ENCODE measurements around the gene AP3S2. TPM values are rescaled to one million over a fixed set of nuclear protein-coding genes. Genes with fewer than 3 reads are reported as not detected.

AP3S2 gene
- total and polyA plus RNA-seq, 8 donors = 8.4 to 90.4 (median 24.0) TPM

- Histone ChIP-seq H3K4me3 (no peak overlapping the region), H3K4me1 (peaks cover 0 to 8% (median 3%) of the 10 kb centered on the region in 4 donors), H3K36me3 (peaks cover 0 to 43% (median 9%) of the 10 kb centered on the region in 4 donors), H3K9me3 (no peaks in the 10 kb centered on the region), H3K27ac (no peak overlapping the region), H3K27me3 (peaks cover 0 to 16% (median 0%) of the 10 kb centered on the region in 3 donors)
- 85 to 94% (median 86%) methylated on average over 13 to 24 of the region's 24 CpGs for WGBS, 5 donors
- no peak for DNase-seq
- intact Hi-C loops (cut with DNase I; ENCODE audit: low total_unique reads) = no loop called here
- TF ChIP-seq POLR2AphosphoS5 (IDR thresholded peaks at IDR 0.05) = no peak
- TF ChIP-seq, protein P1, sequence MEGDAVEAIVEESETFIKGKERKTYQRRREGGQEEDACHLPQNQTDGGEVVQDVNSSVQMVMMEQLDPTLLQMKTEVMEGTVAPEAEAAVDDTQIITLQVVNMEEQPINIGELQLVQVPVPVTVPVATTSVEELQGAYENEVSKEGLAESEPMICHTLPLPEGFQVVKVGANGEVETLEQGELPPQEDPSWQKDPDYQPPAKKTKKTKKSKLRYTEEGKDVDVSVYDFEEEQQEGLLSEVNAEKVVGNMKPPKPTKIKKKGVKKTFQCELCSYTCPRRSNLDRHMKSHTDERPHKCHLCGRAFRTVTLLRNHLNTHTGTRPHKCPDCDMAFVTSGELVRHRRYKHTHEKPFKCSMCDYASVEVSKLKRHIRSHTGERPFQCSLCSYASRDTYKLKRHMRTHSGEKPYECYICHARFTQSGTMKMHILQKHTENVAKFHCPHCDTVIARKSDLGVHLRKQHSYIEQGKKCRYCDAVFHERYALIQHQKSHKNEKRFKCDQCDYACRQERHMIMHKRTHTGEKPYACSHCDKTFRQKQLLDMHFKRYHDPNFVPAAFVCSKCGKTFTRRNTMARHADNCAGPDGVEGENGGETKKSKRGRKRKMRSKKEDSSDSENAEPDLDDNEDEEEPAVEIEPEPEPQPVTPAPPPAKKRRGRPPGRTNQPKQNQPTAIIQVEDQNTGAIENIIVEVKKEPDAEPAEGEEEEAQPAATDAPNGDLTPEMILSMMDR (IDR thresholded peaks at IDR 0.05) = no peak
- no peak for TF ChIP-seq POLR2A (IDR thresholded peaks at IDR 0.05)
- no peak for TF ChIP-seq EP300 (IDR thresholded peaks at IDR 0.05)
Measured at GRCh38 chr15:89802986-89803824, 90.6 kb downstream of the AP3S2 start.

- TF ChIP-seq POLR2AphosphoS5 (IDR thresholded peaks at IDR 0.05) (no peak), POLR2A (IDR thresholded peaks at IDR 0.05) (no peak), EP300 (IDR thresholded peaks at IDR 0.05) (no peak)
- TF ChIP-seq, protein P1 (IDR thresholded peaks at IDR 0.05) = no peak
- intact Hi-C loops (cut with DNase I; ENCODE audit: low total_unique reads) = no loop called here
- H3K27me3 ChIP-seq = peaks cover 0 to 16% (median 0%) of the 10 kb centered on the region in 3 donors
- no peaks in the 10 kb centered on the region for H3K9me3 ChIP-seq
- no peak overlapping the region for H3K27ac ChIP-seq
- no peak overlapping the region for H3K4me3 ChIP-seq
- DNase-seq = peak in 1 of 2 donors; percentile 50
- WGBS, 5 donors = 49 to 71% (median 60%) methylated on average over 15 to 16 of the region's 16 CpGs
- H3K4me1 ChIP-seq = peaks cover 0 to 8% (median 3%) of the 10 kb centered on the region in 4 donors
- peaks cover 0 to 49% (median 12%) of the 10 kb centered on the region in 4 donors for H3K36me3 ChIP-seq
Measured at GRCh38 chr15:89802231-89802928, 91.4 kb downstream of the AP3S2 start.

- DNase-seq = no peak
- peaks cover 0 to 3% (median 1%) of the 10 kb centered on the region in 4 donors for H3K4me1 ChIP-seq
- peaks cover 0 to 56% (median 12%) of the 10 kb centered on the region in 4 donors for H3K36me3 ChIP-seq
- no peak overlapping the region for H3K27ac ChIP-seq
- intact Hi-C loops (cut with DNase I; ENCODE audit: low total_unique reads) = no loop called here
- H3K9me3 ChIP-seq = no peaks in the 10 kb centered on the region
- TF ChIP-seq POLR2AphosphoS5 (IDR thresholded peaks at IDR 0.05) = no peak
- TF ChIP-seq POLR2A (IDR thresholded peaks at IDR 0.05) = no peak
- TF ChIP-seq, protein P1 (IDR thresholded peaks at IDR 0.05) = no peak
- TF ChIP-seq EP300 (IDR thresholded peaks at IDR 0.05) = no peak
- WGBS, 5 donors = 85 to 93% (median 88%) methylated on average over 7 to 21 of the region's 21 CpGs
- peaks cover 0 to 16% (median 0%) of the 10 kb centered on the region in 3 donors for H3K27me3 ChIP-seq
- no peak overlapping the region for H3K4me3 ChIP-seq
Measured at GRCh38 chr15:89801471-89802195, 92.2 kb downstream of the AP3S2 start.
